C4-2B (cell line): ENCODE results near the gene INAVA.

Source experiments
- CTCF ChIP-seq: fragments of 450-650 bp; conservative IDR thresholded peaks from 2 replicates; pipeline ENCODE4 v1.5.1; 2017; ENCODE audit warnings: mild to moderate bottlenecking
- ZFX ChIP-seq: fragments of 450-650 bp; IDR thresholded peaks from 2 replicates; pipeline ENCODE4 v1.6.1; 2017

GRCh38 chr1:200958597-200958996 is 63.9 kb downstream of the INAVA start:
- TF ChIP-seq CTCF = no peak
- TF ChIP-seq ZFX = no peak
